Measurements from ENCODE around the gene CCL19.

Gene CCL19

DNA sequence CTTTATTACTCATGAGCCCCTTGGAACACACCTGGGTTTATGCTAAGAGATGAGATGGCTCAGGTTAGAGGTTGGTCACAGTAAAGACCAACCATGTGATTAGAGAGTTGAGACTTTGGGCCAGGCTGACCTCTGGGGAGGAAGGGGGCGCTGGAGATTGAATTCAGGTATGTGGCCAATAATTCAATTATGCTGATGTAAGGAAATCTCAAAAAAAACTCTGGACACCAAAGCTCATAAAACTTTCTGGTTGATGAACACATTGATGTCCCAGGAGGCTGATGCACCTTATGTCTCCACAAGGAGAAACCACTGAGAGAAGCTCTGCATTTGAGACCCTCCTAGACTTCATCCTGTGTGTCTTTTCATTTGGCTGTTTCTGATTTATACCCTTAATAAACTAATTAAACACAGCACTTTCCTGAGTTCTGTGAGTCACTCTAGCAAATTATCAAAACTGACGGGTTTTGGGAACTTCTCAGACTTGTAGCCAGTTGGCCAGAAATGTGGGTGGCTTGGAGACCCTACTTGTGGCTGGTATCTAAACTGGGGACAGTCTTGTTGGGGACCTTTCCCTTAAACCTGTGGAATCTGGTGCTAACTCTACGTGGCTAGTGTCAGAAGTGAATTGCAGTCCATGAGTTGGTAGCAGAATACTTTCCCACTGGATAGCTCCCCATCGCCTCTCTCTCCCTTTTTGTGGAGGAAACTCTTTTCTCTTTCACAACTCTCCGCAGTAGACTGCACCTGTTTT is 21.1 kb downstream of the CCL19 start:
- no peak for TF ChIP-seq CSDC2 (CRISPR knock-in tag; IDR thresholded peaks at IDR 0.05)
- TF ChIP-seq ARNTL (CRISPR knock-in tag; IDR thresholded peaks at IDR 0.05; ENCODE audit: borderline replicate concordance, low read depth), result no peak
- TF ChIP-seq ZC3H10 (CRISPR knock-in tag; IDR thresholded peaks at IDR 0.05), result no peak
- ATAC-seq, result no peak

DNA sequence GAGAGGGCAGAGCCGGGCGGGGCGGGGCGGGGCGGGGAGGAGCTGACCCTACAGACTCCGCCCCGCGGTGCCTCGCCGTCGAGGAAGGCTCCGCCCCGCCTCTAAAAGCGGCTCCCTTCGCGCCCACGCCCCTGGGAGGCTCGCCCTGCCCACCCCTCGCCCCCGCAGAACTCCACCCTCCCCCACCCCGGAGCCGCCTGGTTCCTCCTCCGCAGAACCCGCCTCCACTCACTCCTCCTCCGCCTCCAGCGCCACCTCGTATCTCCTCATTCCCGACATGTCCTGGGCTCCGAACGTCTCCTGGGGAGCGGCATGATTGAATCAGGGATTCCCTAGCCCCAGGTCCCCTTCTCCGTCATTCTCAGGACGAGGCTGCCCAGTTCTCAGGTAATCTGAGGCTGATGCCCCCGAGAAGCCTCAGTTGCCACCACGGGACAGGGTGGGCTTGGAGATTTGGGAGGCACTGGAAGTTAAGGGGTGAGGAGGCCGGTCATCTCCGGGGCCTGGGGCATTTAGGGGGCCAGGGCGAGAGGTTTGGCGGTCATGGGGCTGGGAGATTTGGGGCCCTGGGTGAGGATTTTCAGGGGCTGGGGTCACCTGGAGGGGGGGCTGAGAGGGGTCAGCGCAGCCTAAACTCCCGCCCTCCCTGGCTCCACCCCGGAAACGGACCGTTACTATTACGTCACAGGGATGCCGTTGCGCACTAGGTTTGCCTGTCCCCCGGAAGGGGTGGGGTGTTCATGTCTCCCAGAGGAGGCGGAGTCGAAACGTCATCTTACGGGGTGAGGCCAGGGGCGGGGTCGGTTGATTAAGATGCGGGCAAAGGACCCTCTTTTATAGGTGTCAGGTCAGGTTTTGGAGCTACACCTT is 25.5 kb downstream of the CCL19 start:
- peak; percentile 86 for ATAC-seq
- TF ChIP-seq, protein P1, sequence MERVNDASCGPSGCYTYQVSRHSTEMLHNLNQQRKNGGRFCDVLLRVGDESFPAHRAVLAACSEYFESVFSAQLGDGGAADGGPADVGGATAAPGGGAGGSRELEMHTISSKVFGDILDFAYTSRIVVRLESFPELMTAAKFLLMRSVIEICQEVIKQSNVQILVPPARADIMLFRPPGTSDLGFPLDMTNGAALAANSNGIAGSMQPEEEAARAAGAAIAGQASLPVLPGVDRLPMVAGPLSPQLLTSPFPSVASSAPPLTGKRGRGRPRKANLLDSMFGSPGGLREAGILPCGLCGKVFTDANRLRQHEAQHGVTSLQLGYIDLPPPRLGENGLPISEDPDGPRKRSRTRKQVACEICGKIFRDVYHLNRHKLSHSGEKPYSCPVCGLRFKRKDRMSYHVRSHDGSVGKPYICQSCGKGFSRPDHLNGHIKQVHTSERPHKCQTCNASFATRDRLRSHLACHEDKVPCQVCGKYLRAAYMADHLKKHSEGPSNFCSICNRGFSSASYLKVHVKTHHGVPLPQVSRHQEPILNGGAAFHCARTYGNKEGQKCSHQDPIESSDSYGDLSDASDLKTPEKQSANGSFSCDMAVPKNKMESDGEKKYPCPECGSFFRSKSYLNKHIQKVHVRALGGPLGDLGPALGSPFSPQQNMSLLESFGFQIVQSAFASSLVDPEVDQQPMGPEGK (CRISPR knock-in tag; IDR thresholded peaks at IDR 0.05; ENCODE audit: borderline replicate concordance), result peak; percentile 51; the same call in 1 of the 2 replicates
- no peak for TF ChIP-seq SNAI2 (CRISPR knock-in tag; IDR thresholded peaks at IDR 0.05)

DNA sequence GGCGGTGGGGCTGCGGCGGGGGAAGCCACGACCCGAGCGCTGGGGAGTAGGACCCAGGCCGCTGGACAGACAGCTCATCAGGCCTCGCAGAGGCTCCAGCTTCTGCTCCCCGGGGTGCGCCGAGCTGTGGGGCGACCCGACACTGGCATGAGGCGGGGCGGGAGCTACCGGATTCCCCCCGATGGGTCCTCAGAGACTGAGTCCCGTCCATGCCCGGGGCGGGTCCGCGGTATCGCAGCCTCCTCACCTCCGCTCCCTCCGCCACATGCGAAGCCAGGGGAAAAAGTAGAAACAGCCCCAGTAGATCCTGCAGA is 26.1 kb downstream of the CCL19 start:
- TF ChIP-seq ESRRG (CRISPR knock-in tag; IDR thresholded peaks at IDR 0.05), result no peak
- no peak for TF ChIP-seq PPARA (CRISPR knock-in tag; IDR thresholded peaks at IDR 0.05; ENCODE audit: borderline replicate concordance)
- TF ChIP-seq, protein P1 (CRISPR knock-in tag; IDR thresholded peaks at IDR 0.05; ENCODE audit: borderline replicate concordance), result no peak
- no peak for TF ChIP-seq OSR1 (CRISPR knock-in tag; IDR thresholded peaks at IDR 0.05)
- no peak; the same call in 2 of the 3 replicates for ATAC-seq

GRCh38 chr9:34664281-34665066 is 26.6 kb downstream of the CCL19 start:
- no peak for TF ChIP-seq SNAI2 (CRISPR knock-in tag; IDR thresholded peaks at IDR 0.05)
- TF ChIP-seq ZC3H10 (CRISPR knock-in tag; IDR thresholded peaks at IDR 0.05), result no peak
- TF ChIP-seq, protein P2, sequence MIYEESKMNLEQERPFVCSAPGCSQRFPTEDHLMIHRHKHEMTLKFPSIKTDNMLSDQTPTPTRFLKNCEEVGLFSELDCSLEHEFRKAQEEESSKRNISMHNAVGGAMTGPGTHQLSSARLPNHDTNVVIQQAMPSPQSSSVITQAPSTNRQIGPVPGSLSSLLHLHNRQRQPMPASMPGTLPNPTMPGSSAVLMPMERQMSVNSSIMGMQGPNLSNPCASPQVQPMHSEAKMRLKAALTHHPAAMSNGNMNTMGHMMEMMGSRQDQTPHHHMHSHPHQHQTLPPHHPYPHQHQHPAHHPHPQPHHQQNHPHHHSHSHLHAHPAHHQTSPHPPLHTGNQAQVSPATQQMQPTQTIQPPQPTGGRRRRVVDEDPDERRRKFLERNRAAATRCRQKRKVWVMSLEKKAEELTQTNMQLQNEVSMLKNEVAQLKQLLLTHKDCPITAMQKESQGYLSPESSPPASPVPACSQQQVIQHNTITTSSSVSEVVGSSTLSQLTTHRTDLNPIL (CRISPR knock-in tag; IDR thresholded peaks at IDR 0.05; ENCODE audit: low read depth), result no peak
- TF ChIP-seq ZFP3 (CRISPR knock-in tag; IDR thresholded peaks at IDR 0.05), result no peak
- no peak for TF ChIP-seq ISL1 (CRISPR knock-in tag; IDR thresholded peaks at IDR 0.05)

GRCh38 chr9:34663303-34663605 is 27.8 kb downstream of the CCL19 start:
- TF ChIP-seq PPARA (CRISPR knock-in tag; IDR thresholded peaks at IDR 0.05; ENCODE audit: borderline replicate concordance) (no peak), SNAI2 (CRISPR knock-in tag; IDR thresholded peaks at IDR 0.05) (no peak), ZFP30 (CRISPR knock-in tag; IDR thresholded peaks at IDR 0.05) (no peak), BACH2 (CRISPR knock-in tag; IDR thresholded peaks at IDR 0.05; ENCODE audit: borderline replicate concordance) (no peak), ZNF565 (CRISPR knock-in tag; conservative IDR thresholded peaks at IDR 0.05; ENCODE audit: low read depth) (no peak), ESRRG (CRISPR knock-in tag; IDR thresholded peaks at IDR 0.05) (no peak), ZNF70 (CRISPR knock-in tag; IDR thresholded peaks at IDR 0.05) (no peak), TOX (CRISPR knock-in tag; IDR thresholded peaks at IDR 0.05; ENCODE audit: borderline replicate concordance) (no peak), ZFP3 (CRISPR knock-in tag; IDR thresholded peaks at IDR 0.05) (no peak), ARNTL (CRISPR knock-in tag; IDR thresholded peaks at IDR 0.05; ENCODE audit: borderline replicate concordance, low read depth) (no peak), ZC3H10 (CRISPR knock-in tag; IDR thresholded peaks at IDR 0.05) (no peak), ISL1 (CRISPR knock-in tag; IDR thresholded peaks at IDR 0.05) (no peak), CSDC2 (CRISPR knock-in tag; IDR thresholded peaks at IDR 0.05) (no peak)
- TF ChIP-seq, protein P3, sequence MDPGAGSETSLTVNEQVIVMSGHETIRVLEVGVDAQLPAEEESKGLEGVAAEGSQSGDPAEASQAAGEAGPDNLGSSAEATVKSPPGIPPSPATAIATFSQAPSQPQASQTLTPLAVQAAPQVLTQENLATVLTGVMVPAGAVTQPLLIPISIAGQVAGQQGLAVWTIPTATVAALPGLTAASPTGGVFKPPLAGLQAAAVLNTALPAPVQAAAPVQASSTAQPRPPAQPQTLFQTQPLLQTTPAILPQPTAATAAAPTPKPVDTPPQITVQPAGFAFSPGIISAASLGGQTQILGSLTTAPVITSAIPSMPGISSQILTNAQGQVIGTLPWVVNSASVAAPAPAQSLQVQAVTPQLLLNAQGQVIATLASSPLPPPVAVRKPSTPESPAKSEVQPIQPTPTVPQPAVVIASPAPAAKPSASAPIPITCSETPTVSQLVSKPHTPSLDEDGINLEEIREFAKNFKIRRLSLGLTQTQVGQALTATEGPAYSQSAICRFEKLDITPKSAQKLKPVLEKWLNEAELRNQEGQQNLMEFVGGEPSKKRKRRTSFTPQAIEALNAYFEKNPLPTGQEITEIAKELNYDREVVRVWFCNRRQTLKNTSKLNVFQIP (CRISPR knock-in tag; IDR thresholded peaks at IDR 0.05; ENCODE audit: borderline replicate concordance, low read depth), result no peak
- TF ChIP-seq, protein P1 (CRISPR knock-in tag; IDR thresholded peaks at IDR 0.05; ENCODE audit: borderline replicate concordance), result no peak
- TF ChIP-seq, protein P4, sequence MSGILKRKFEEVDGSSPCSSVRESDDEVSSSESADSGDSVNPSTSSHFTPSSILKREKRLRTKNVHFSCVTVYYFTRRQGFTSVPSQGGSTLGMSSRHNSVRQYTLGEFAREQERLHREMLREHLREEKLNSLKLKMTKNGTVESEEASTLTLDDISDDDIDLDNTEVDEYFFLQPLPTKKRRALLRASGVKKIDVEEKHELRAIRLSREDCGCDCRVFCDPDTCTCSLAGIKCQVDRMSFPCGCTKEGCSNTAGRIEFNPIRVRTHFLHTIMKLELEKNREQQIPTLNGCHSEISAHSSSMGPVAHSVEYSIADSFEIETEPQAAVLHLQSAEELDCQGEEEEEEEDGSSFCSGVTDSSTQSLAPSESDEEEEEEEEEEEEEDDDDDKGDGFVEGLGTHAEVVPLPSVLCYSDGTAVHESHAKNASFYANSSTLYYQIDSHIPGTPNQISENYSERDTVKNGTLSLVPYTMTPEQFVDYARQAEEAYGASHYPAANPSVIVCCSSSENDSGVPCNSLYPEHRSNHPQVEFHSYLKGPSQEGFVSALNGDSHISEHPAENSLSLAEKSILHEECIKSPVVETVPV (CRISPR knock-in tag; IDR thresholded peaks at IDR 0.05), result no peak
- no peak for ATAC-seq

More at GRCh38 chr9:34664281-34665066, 26.6 kb downstream of the CCL19 start:
- ATAC-seq, result peak; percentile 80

Data from SK-N-SH treated with all-trans-retinoic acid at 6 μM for 48 hours (cell line).